HG03159 (cell line): Measurements from ENCODE around the gene ZNF385C.

Experiments used
- ATAC-seq: cut with Tn5 transposase; IDR thresholded peaks from one replicate; pipeline ENCODE4 v1.9.1; 2021; ENCODE audit warnings: mild to moderate bottlenecking, moderate library complexity; ENCODE audit not compliant: unreplicated experiment

The ZNF385C gene

DNA sequence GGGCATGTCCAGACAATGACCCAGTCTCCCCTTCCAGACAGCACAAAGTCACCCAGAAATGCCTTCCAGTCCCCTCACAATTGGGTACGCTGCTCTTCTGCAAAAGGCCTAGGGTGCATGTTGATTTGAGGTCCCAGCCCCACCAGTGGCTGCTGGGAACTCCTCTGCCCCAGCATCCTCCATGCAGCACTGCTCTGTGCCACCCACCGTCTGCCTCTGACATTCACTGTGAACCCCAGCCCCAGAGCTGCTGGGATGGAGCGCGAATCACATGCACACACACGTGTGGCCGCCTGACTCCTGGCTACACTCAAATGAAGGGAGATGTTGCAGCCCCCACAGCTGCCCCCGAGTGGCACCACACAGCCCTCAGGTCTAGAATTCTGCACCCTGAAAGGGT is 46.6 kb downstream of the ZNF385C start:
- ATAC-seq: no peak

DNA sequence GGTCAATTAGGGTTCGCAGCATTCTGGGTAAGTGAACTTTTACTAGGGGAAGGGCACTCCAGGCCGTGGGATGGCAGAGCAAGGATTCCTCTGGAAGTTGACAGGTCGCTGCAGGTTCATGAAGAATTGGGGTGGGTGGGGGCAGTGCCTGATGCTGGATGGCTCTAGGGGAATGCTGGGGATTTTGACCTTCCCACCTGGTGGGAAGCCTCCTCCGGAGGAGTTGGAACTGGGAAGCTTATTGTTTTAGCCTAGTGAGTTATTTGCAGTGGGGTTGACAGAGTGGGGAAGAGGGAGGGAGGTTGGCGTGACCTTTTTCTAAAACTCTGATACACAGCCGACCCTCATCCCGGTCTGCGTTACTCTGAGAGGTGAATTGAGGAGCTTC is 47.3 kb downstream of the ZNF385C start:
- no peak for ATAC-seq

DNA sequence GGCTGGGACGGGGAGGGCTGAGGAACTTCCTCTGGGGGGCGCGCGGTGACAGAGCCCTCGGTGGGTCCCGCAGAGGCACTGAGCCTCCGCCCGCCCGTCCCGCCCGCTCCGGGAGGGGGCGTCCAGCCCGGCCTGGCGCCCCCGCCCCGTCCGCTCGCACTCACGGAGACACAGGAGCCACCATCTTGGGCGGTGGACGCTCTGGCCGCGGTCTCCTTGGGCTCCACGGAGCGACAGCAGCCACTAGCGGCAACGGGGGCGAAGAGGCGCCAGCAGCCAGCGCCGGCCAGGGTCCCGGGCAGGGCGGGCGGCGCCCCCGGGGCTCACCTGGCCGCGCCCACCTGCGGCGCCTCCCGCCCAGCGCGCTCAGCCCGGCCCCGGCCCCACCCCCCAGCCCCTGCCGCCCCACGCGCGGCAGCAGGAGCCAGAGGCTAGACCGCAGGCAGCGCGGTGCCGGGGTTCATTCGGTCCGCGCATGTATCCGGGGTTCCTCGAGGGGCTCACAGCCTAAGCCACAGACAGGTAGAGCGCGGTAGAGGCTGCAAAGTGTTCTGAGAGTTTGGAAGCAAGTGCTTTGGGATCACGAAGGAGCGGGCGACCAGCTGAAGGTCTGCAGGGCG is 47.8 kb downstream of the ZNF385C start, which contains the start of gene C17orf113:
TSS of gene C17orf113 (minus strand) at position 209 of the 620 bp plus-strand sequence. CDS start 7,225 bp downstream, outside the sequence.
- no peak for ATAC-seq

DNA sequence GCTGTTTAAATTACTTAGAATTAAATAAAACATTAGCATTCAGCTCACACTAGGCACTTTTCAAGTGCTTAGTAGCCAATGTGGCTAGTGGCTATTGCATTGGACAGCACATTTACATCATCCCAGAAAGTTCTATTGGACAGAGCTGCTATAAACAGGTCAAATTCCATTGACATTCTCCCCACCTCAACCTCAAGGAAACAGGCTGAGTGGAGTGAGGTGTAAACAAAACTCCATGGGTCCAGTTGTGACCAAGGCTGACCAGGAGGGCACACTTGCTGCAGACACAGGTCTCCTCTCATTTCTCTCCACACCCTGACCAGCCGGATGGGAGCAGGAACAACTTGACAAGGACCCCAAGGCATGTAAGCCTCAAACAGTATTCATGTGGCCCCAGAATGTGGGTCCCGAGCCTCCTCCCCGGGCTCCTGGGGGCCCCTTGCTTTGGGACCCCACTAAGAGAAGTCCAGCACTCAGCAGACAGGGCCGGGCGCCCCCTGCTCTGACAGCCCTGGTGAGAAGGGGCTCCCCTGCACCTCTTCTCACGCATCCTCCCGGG is 48.4 kb downstream of the ZNF385C start:
- no peak for ATAC-seq

DNA sequence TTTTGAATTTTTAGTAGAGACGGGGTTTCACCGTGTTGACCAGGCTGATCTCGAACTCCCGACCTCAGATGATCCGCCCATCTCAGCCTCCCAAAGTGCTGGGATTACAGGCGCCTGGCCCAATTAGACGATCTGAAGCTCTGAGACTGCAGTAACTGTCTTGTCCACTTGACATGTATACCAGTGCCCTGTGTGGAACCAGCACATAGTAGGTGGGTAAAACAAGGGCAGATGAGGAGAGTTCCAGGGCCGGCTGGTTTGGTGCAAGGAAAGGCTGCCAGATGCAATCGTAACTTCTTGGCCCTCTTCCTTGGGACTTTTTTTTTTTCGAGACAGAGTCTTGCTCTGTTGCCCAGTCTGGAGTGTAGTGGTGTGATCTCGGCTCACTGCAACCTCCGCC is 50.9 kb downstream of the ZNF385C start:
- ATAC-seq: no peak

DNA sequence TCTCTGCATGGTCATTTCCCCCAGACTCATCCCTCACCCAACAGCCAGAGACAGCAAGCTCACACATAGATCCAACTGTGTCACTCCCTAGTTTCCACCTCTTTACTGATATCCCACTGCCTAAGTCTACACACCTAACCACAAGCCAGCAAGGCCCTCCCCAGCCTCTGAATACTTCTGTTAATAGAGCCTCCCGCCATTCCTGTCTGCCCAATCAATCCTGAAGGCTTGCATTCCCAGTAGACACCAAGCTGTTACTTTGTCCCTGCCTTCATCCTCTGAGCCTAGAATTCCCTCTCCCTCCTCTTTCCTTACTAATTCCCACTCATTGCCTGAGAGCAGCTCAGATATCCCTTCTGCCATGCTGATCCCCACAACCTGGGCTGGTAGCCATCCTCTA is 52.6 kb downstream of the ZNF385C start:
- ATAC-seq: no peak

DNA sequence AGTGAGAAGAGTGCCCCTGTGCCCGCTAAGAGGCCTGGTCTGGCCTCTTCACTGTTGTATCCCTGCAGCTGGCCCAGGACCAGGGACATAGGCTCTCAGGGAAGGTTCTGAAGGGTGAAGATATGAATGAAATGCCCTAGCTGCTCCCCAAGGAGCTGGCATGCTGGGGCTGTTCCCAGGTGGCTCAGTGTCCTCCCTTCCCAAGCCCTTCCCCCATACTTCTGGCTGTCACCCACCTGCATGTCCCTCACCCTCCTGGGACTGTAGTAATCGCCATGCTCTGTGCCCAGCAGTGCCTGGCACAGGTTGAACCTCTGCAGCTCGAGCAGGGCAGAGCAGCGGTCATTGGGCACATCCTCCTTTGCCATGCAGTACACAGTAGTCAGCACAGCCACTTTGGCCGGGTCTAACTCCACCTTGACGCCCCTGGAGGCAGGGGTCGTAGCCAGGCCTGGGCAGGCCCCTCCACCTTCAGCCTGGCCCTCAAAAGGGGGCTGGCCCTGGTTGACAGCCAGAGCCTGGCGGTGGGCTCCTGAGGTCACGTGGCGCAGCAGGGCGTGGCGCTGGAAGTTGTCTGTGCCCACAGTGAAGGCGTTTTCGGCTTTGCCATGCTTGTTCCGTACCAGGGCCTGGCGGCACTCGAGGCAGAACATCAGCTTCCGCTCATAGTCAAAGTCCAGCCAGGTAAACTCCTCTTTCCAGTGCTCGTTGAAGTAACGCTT is 55.5 kb downstream of the ZNF385C start:
- no peak for ATAC-seq

DNA sequence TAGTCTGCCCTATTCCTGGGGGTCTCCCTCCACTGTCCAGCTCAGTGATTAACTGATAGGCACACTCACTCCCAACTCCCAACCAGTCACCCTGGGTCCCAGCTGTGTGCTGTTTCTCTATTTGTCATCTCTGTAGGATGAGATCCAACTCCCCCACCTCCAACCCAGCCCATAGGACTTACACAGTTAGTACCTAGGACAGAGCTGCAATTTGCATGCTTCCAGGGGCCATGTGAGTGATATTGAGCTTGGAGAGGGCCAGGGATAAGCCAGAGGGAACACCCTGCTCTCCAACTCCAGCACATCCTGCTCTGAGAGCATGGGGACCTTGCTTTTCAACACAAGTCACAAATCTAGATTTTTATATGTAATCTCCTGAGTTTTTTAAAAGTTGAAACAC is 56.7 kb downstream of the ZNF385C start:
- no peak for ATAC-seq

DNA sequence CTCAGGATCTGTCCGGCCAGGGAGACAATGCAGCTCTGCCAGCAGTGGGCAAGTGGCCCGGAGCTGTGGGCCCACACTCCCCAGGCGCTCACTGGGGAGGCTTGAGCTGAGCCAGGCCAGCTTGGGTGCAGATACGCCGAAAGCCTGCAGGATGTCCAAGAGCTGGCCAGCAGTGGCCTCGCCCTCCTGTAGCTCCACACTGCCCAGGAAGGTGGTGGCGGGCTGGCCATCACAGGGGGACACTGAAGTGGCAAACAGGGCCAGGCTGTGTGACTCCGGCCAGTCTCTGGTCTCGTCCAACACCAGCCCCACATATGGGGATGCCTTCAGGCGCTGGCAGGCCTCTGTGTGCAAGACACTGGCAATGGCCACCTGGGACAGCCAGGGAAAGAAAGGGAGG is 57.5 kb downstream of the ZNF385C start:
- no peak for ATAC-seq

DNA sequence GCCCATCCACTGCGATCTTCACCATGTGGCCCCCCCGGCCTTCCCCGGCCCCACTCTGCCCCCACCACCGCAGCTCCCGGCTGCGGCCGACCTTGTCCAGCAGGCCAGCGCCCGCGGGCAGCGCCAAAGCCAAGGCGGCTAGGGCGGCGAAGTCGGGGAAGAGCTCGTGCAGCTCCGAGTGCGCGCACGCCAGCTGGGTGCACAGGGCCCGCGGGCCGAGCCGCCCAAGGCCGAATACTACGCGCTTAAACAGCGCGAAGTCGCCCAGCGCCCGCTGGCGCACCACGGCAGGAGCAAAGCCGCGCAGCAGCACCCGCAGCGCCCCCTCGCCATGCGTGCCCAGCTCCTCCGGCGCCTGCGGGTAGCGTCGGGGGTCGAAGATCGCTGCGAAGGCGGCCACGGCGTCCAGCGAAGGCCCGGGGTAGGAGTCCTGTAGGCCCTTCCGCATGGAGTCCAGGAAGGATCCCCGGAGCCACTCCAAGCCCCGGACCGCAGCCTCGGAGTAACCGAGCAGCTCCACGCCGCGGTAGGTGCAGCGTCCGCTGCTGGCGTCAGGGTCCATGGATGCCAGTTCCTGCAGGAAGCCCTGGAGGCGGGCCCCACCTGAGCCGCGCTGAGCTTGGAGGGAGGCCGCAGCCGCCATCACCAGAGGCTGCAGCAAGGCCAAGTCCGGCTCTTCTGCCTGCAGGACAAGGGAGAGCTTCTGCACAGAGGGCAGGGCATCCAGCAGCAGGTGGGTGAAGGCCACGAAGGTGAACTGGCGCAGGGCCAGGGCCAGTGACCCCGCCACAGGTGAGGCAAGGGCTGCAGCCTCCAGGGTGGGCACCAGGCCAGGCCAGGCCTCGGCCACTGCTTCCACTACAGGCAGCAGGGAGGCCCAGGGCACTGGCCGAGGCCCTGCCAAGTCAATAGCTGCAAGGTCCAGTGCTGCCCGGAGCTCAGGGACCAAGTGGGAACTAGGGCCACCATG is 58.2 kb downstream of the ZNF385C start:
- ATAC-seq: no peak

DNA sequence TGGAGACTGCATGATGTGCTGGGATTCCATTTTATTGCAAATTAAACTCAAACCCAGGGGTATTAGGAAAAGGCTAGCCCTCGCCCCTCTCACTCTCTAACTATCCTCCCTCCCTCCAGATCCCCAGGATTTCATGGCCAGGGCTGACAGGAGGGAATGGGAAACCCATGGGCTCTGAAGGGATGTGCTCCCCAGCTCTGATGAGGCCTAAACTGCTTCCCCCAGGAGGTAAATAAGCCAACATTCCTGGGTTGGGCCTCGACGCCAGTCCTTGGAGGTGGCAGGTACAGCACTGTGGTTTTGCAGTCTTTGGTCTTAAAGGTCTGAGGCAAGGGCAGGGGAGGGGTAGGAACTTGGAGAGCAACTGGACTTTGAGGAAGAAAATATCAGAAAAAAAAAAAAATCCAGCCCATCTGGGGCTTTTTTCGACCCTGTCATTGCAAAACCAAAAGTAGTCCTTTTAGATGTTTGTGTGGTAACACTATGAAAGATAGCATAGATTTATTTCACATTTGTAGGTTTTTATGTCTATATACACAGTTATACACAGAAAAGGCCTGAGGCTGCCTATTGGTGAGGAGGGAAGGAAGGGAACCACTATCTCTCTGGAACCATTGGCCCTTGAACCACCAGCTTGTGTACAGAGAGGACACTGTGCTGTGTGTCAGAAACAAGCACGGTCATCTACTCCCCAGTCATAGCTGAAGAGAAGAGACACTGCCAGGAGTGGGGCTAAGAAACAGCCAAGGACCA is 59.9 kb downstream of the ZNF385C start:
- ATAC-seq: no peak

DNA sequence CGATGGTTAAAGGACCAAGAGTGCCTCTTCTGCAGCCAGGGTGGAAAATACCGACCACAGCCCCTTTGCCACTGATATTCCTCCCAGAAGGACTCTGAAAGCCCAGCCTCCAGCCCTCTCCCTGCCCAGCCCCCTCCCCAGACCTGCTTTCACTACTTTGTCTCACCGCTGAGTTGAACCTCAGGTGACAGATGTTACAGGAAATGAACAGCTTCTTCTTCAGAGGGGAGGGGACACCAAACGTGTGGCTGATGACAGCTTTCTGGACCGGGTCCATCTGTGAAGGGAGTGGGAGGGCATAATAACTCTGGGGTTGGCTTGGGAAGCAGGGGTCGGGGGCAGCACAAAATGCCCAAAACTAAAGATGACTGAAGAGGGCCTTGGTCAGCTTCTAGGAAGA is 64.2 kb downstream of the ZNF385C start:
- no peak for ATAC-seq

DNA sequence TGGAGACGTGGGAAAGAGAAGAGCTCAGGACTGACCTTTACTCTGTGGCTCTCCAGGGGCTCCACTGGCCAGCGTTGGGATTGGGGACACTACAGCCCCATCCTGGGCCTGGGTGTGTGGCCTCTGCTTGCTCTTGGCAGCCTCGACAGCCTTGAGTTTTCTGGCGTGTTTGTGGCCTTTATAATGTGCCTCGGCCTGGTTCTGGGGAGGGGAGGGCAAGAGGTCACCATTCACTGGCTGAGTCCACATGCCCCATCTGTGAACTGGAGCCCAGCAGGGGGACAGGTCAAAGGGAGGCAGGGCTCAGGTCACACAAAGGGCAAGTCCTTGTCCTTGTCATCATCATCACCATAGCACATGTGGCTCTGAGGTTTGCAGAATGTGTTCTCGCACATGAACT is 66.7 kb downstream of the ZNF385C start:
- no peak for ATAC-seq

DNA sequence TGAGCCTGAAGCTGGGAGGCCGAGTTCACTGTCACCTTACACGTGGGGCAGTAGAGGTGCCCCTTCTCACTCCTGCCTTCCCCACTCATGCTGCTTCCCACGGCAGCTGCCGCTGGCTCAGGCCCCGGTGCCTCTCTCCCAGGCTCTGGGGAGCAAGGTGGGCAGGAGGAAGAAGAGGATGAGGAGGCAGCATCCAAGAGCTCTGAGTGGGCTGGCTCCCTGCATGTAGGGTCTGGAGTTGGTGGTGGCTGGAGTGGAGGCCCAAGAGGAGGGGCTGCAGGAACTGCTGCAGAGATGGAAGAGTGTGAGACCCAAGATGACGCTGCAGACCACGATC is 69.5 kb downstream of the ZNF385C start:
- no peak for ATAC-seq

DNA sequence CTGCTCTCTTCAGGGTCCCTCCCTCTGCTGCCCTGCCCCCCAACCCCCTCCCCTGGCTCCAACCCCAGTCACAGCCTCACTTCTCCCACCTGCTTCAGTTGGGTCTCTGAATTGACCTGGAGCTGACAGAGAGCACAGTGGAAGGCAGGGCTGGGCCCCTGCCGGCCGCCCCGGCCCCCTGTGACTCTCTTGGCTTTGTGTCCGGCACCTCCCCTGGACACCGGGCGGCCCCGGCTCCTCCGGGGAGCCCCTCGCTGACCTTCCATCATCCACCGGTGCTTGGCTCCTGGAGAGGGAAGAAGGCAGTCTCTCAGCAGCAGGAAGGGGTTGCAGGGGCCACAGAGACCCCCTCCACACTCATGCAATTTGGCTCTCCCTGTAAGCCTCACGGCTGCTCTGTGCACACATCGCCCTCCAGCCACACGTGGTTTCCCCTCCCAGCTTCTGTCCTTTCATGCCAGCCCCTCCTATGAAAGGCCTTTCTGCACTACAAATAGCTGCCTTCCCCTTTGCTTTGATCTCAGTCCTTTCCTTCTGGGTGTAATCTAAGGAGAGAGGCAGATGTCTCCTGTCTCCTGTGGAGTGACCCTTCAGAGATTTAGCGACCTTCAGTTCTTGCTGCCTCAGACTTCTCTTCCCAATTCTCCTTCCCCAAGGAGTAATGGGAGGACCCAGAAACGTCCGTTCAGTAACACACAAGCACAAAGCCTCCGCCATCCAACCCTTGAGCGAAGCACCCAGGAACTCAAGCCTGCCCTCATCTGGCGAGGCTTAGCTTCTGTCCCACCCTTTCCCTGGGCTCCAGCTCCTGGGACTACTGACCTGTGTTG is 70.1 kb downstream of the ZNF385C start:
- no peak for ATAC-seq

DNA sequence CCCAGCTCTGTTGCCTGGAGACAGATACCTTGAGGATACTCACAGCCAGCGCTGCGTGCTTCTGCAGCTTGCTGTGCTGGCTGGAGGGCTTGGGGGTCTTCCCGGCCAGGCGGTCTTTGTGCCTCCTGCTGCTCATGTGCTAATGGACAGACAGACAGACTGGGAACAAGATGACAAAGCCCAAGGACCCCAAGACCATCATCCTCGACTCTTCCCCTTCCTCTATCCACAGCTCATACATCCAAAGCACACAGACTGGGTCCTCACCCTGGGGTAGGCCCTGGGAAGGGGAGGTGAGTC is 70.7 kb downstream of the ZNF385C start:
- ATAC-seq: no peak

DNA sequence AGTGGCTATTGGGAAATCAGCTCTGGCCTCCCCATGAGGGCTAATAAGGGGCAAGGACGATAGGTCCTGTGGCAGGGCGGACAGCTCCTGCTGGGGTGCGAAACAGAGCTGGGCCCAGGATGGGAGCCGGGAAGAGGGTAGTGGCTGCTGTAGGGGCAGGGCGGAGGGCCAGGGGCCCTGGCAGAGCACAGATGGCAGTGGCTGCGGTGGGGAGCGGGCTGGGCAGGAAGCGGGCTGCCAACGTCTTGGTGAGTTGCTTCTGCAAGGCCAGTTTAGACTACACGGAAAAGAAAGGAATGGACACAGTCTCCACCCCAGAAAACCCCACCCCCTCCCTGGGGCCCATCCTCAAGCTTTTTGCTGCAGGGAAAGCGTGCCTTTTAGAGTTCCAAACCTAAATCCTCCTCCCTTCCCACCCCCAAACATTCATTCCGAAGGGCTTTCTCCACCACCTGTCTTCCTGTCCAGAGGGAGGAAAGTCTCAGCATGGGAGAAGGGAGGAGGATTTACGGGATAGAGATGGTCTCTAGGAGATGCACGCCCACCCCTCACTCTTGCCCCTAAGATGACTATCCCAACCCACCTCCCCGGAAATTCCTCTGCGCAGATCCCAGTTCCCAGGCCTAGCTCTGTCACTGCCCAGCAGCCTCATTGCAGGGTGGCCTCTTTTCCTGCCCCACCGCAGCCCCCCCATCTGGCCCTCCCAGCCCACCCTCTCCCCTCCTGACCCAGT is 71.2 kb downstream of the ZNF385C start:
- ATAC-seq: no peak

DNA sequence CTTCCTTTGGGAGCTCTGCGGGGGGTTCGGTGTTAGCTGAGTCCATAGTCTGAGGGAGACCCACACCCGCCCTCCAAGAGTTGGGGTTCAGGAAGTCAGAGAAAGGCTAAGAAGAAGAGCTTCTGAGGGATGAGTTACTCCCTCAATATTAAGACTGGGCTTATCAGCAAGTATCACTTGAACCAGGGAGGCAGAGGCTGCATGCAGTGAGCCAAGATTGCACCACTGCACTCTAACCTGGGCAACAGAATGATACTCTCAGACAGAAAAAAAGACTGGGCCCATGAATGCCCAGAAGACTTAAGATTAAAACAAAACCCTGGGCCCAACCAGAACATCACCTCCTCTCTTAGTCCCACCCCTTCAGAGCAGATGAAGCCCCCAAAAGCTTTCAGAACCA is 72.3 kb downstream of the ZNF385C start:
- no peak for ATAC-seq

DNA sequence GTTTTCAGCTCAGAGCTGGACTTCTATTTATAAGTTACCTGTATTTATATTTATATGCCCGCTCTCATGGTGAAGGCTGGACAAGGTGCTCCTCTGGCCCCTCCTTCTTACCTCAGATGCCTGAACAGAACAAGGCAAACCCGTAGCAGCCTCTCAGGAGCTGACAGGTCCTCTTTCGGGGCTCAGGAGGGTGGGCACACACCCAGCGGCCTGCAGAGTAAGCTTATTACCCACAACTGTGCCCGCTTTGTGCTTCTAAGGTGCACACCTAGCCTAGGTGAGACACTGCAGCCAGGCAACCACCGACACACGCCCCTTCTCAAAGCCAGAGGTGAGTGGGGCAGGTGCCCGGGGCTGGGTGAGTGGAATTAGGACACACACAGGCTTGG is 73.1 kb downstream of the ZNF385C start:
- ATAC-seq: no peak
